ENCODE data around the gene TSNAXIP1.
A peak's percentile ranks its signal among the peaks of the same experiment; 100 is the strongest.

The TSNAXIP1 gene

GRCh38 chr16:67846063-67846319, 39.3 kb downstream of the TSNAXIP1 start:
- H3K4me3 ChIP-seq (ENCODE audit: insufficient read depth, low read length, poor library complexity, severe bottlenecking), result peak overlapping the region; percentile 90
- H4K20me1 ChIP-seq (ENCODE audit: low read depth, low read length), result peaks cover 5% of the 10 kb centered on the region; the same call in 1 of the 2 replicates
- H3K79me2 ChIP-seq (ENCODE audit: insufficient read depth, low read length), result peaks cover 65% of the 10 kb centered on the region
- H3F3A ChIP-seq (ENCODE audit: insufficient read depth), result peaks cover 22% of the 10 kb centered on the region
- no peaks in the 10 kb centered on the region for H3K36me3 ChIP-seq (ENCODE audit: low read length)
- peak overlapping the region; percentile 85 for H3K4me2 ChIP-seq (ENCODE audit: low read depth, low read length, poor library complexity, severe bottlenecking)
- peak overlapping the region; percentile 27 for H2AFZ ChIP-seq (ENCODE audit: low read depth, low read length, severe bottlenecking)
- H3K9me3 ChIP-seq (ENCODE audit: insufficient read depth, low read length), result no peaks in the 10 kb centered on the region
- H3K9me2 ChIP-seq (replicated peaks; ENCODE audit: insufficient read depth, low read length), result no peaks in the 10 kb centered on the region
- peak overlapping the region; percentile 96 for H3K9ac ChIP-seq (ENCODE audit: low read length)
- no peaks in the 10 kb centered on the region for H3K27me3 ChIP-seq (ENCODE audit: low read length)
- no peak for TF ChIP-seq EZH2phosphoT487 (conservative IDR thresholded peaks at IDR 0.05; ENCODE audit: low read length)
- no peak for TF ChIP-seq CTCF (IDR thresholded peaks at IDR 0.05; ENCODE audit: insufficient read depth, low read length, poor library complexity, severe bottlenecking)
- peak overlapping the region; percentile 86 for H3K27ac ChIP-seq (ENCODE audit: low read depth, low read length)

GRCh38 chr16:67846320-67847063, 39.8 kb downstream of the TSNAXIP1 start, which contains the start of gene NUTF2:
Gene NUTF2 (plus strand): TSS chr16:67846933. CDS start chr16:67865131, 18,198 bp downstream.
- Histone ChIP-seq H3K9me2 (replicated peaks; ENCODE audit: insufficient read depth, low read length) (no peaks in the 10 kb centered on the region), H4K20me1 (ENCODE audit: low read depth, low read length) (peaks cover 5% of the 10 kb centered on the region; the same call in 1 of the 2 replicates), H3K79me2 (ENCODE audit: insufficient read depth, low read length) (peaks cover 70% of the 10 kb centered on the region), H3K4me2 (ENCODE audit: low read depth, low read length, poor library complexity, severe bottlenecking) (peak within 1 kb of the TSS; percentile 85), H2AFZ (ENCODE audit: low read depth, low read length, severe bottlenecking) (peak within 1 kb of the TSS; percentile 27), H3K27ac (ENCODE audit: low read depth, low read length) (peak within 1 kb of the TSS; percentile 86), H3K27me3 (ENCODE audit: low read length) (no peaks in the 10 kb centered on the region), H3K9me3 (ENCODE audit: insufficient read depth, low read length) (no peaks in the 10 kb centered on the region), H3K9ac (ENCODE audit: low read length) (peak within 1 kb of the TSS; percentile 96), H3K4me3 (ENCODE audit: insufficient read depth, low read length, poor library complexity, severe bottlenecking) (peak within 1 kb of the TSS; percentile 90), H3F3A (ENCODE audit: insufficient read depth) (peaks cover 22% of the 10 kb centered on the region), H3K36me3 (ENCODE audit: low read length) (no peaks in the 10 kb centered on the region)
- TF ChIP-seq CTCF (IDR thresholded peaks at IDR 0.05; ENCODE audit: insufficient read depth, low read length, poor library complexity, severe bottlenecking) (no peak), EZH2phosphoT487 (conservative IDR thresholded peaks at IDR 0.05; ENCODE audit: low read length) (no peak)

- Histone ChIP-seq H3F3A (ENCODE audit: insufficient read depth) (peaks cover 22% of the 10 kb centered on the region), H3K27me3 (ENCODE audit: low read length) (no peaks in the 10 kb centered on the region), H3K9me2 (replicated peaks; ENCODE audit: insufficient read depth, low read length) (no peaks in the 10 kb centered on the region), H3K9ac (ENCODE audit: low read length) (peak within 1 kb of the TSS; percentile 96), H3K36me3 (ENCODE audit: low read length) (no peaks in the 10 kb centered on the region), H3K4me3 (ENCODE audit: insufficient read depth, low read length, poor library complexity, severe bottlenecking) (peak within 1 kb of the TSS; percentile 90), H3K27ac (ENCODE audit: low read depth, low read length) (peak within 1 kb of the TSS; percentile 86), H3K9me3 (ENCODE audit: insufficient read depth, low read length) (no peaks in the 10 kb centered on the region), H3K79me2 (ENCODE audit: insufficient read depth, low read length) (peaks cover 78% of the 10 kb centered on the region), H4K20me1 (ENCODE audit: low read depth, low read length) (peaks cover 5% of the 10 kb centered on the region; the same call in 1 of the 2 replicates), H2AFZ (ENCODE audit: low read depth, low read length, severe bottlenecking) (peak within 1 kb of the TSS; percentile 27), H3K4me2 (ENCODE audit: low read depth, low read length, poor library complexity, severe bottlenecking) (peak within 1 kb of the TSS; percentile 85)
- no peak for TF ChIP-seq EZH2phosphoT487 (conservative IDR thresholded peaks at IDR 0.05; ENCODE audit: low read length)
- TF ChIP-seq CTCF (IDR thresholded peaks at IDR 0.05; ENCODE audit: insufficient read depth, low read length, poor library complexity, severe bottlenecking), result no peak
Measured at GRCh38 chr16:67847064-67847861, 40.6 kb downstream of the TSNAXIP1 start, which contains the start of gene CENPT. Gene CENPT (minus strand): TSS chr16:67847693. CDS start chr16:67833859, 13,834 bp downstream.
